ENCODE results near the gene ERLIN1. TPM values are rescaled to one million over a fixed set of nuclear protein-coding genes. Genes with fewer than 3 reads are reported as not detected.

ERLIN1 gene
- polyA plus RNA-seq, 1 donor (not counting 4 experiments of a cell fraction or from before 2014, with no cell fraction given): 45.6 TPM

GRCh38 chr10:100119726-100120125 is 66.1 kb downstream of the ERLIN1 start:
- no peak overlapping the region for H3K27ac ChIP-seq (ENCODE audit: control insufficient read depth, insufficient read depth, low read length)
- no peaks in the 10 kb centered on the region for H3K9me3 ChIP-seq (ENCODE audit: control insufficient read depth, low read depth, low read length)
- H3K9me1 ChIP-seq (ENCODE audit: control insufficient read depth, extremely low read depth, insufficient read depth, low read length): no peaks in the 10 kb centered on the region
- H3K36me3 ChIP-seq (ENCODE audit: control insufficient read depth in 2 of 2, extremely low read depth in 1 of 2, insufficient read depth in 2 of 2, low read length in 2 of 2): no peaks in the 10 kb centered on the region
- H3K27me3 ChIP-seq (ENCODE audit: control insufficient read depth, extremely low read depth, insufficient read depth, low read length): peaks cover 3% of the 10 kb centered on the region
- H3K4me1 ChIP-seq (ENCODE audit: control insufficient read depth, extremely low read depth, insufficient read depth, low read length): no peaks in the 10 kb centered on the region
- no peak overlapping the region for H3K4me3 ChIP-seq (ENCODE audit: control insufficient read depth in 2 of 3, extremely low read depth in 1 of 3, insufficient read depth in 2 of 3, low read depth in 1 of 3, low read length in 3 of 3)
- no peak for DNase-seq (ENCODE audit: low read depth, low spot score)
- no peak overlapping the region for H3K4me2 ChIP-seq (ENCODE audit: control insufficient read depth, extremely low read depth, insufficient read depth, low read depth, low read length)
- no peak for TF ChIP-seq CTCF (optimal IDR thresholded peaks at IDR 0.05 in 1 of 3, IDR thresholded peaks at IDR 0.05 in 1 of 3, conservative IDR thresholded peaks at IDR 0.05 in 1 of 3; ENCODE audit: extremely low read depth in 1 of 3, insufficient read depth in 2 of 3, low read length in 3 of 3)
- no peak for TF ChIP-seq EZH2 (IDR thresholded peaks at IDR 0.05; ENCODE audit: low read length)
- H4K20me1 ChIP-seq (ENCODE audit: control insufficient read depth, extremely low read depth, insufficient read depth, low read length): no peaks in the 10 kb centered on the region
- H2AFZ ChIP-seq (ENCODE audit: control insufficient read depth, low read length): no peak overlapping the region
- H3K9ac ChIP-seq (ENCODE audit: control insufficient read depth, extremely low read depth, insufficient read depth, low read length): no peak overlapping the region
- dilution Hi-C loops (cut with MboI; ENCODE audit: extremely low pct_ligation_motif_present, low sequenced_read_pairs): no loop called here
- no peaks in the 10 kb centered on the region for H3K79me2 ChIP-seq (ENCODE audit: control insufficient read depth, insufficient read depth, low read length)
- FAIRE-seq: no peak

DNA sequence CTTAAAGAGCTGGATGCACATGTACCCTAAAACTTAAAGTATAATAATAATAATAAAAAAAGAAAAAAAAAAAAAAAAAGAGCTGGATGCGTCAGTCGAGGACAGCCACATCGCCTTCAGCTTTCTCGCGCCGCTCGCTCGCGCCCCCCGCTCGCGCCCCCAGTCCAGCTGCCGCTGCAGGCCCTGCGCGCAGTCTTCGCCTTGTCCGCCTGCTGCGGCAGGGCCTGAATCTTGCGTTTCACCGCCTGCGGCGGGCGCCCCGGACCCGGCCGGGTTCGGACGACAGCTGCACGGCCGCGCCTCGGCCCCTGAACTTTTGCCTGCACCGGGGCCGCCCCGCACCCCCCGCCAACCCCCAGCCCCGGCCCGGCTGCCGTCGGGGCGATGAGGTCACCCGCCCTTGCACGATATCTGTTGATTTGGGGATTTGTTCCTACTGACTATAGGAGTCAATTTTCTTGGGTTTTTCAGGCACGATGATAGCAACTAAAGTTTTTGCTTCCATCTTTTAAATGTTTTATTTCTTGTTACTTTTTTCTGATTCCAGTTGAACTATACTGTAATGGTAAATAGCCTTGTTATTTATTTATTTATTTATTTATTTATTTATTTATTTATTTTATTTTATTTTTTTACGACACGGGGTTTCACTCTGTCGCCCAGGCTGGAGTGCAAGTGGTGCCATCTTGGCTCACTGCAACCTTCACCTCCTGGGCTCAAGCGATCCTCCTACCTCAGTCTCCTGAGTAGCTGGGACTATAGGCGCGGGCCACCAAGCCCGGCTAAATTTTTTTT is 70.7 kb downstream of the ERLIN1 start:
- Histone ChIP-seq H4K20me1 (ENCODE audit: control insufficient read depth, extremely low read depth, insufficient read depth, low read length) (no peaks in the 10 kb centered on the region), H3K9me1 (ENCODE audit: control insufficient read depth, extremely low read depth, insufficient read depth, low read length) (no peaks in the 10 kb centered on the region), H3K9ac (ENCODE audit: control insufficient read depth, extremely low read depth, insufficient read depth, low read length) (no peak overlapping the region), H3K4me1 (ENCODE audit: control insufficient read depth, extremely low read depth, insufficient read depth, low read length) (no peaks in the 10 kb centered on the region), H3K79me2 (ENCODE audit: control insufficient read depth, insufficient read depth, low read length) (no peaks in the 10 kb centered on the region), H2AFZ (ENCODE audit: control insufficient read depth, low read length) (no peak overlapping the region), H3K4me2 (ENCODE audit: control insufficient read depth, extremely low read depth, insufficient read depth, low read depth, low read length) (no peak overlapping the region), H3K36me3 (ENCODE audit: control insufficient read depth in 2 of 2, extremely low read depth in 1 of 2, insufficient read depth in 2 of 2, low read length in 2 of 2) (no peaks in the 10 kb centered on the region), H3K27me3 (ENCODE audit: control insufficient read depth, extremely low read depth, insufficient read depth, low read length) (peaks cover 7% of the 10 kb centered on the region), H3K4me3 (ENCODE audit: control insufficient read depth in 2 of 3, extremely low read depth in 1 of 3, insufficient read depth in 2 of 3, low read depth in 1 of 3, low read length in 3 of 3) (no peak overlapping the region), H3K27ac (ENCODE audit: control insufficient read depth, insufficient read depth, low read length) (no peak overlapping the region), H3K9me3 (ENCODE audit: control insufficient read depth, low read depth, low read length) (no peaks in the 10 kb centered on the region)
- DNase-seq (ENCODE audit: low read depth, low spot score) (no peak), FAIRE-seq (no peak)
- dilution Hi-C loops (cut with MboI; ENCODE audit: extremely low pct_ligation_motif_present, low sequenced_read_pairs): no loop called here
- TF ChIP-seq CTCF (optimal IDR thresholded peaks at IDR 0.05 in 1 of 3, IDR thresholded peaks at IDR 0.05 in 1 of 3, conservative IDR thresholded peaks at IDR 0.05 in 1 of 3; ENCODE audit: extremely low read depth in 1 of 3, insufficient read depth in 2 of 3, low read length in 3 of 3): no peak
- no peak for TF ChIP-seq EZH2 (IDR thresholded peaks at IDR 0.05; ENCODE audit: low read length)

Data from keratinocyte (primary cell).